Fibroblast of mammary gland (primary cell): ENCODE results near the gene ZNF695.

Experiments used
- DNase-seq: peaks from one replicate; pipeline ENCODE4 v3.0.0-alpha.2; 2010; ENCODE audit warnings: low read depth
- H3K4me3 ChIP-seq: 2 replicates; pipeline ENCODE4 v1.5.1; 2011; ENCODE audit warnings: low read depth, mild to moderate bottlenecking, low read length, moderate library complexity; ENCODE audit not compliant: control insufficient read depth
- TF ChIP-seq, protein P1 (sequence below): conservative IDR thresholded peaks from 2 replicates; pipeline ENCODE4 v1.5.1; 2011; ENCODE audit warnings: low read depth, low read length, inconsistent platforms; ENCODE audit not compliant: control insufficient read depth, insufficient read depth

The ZNF695 gene

DNA sequence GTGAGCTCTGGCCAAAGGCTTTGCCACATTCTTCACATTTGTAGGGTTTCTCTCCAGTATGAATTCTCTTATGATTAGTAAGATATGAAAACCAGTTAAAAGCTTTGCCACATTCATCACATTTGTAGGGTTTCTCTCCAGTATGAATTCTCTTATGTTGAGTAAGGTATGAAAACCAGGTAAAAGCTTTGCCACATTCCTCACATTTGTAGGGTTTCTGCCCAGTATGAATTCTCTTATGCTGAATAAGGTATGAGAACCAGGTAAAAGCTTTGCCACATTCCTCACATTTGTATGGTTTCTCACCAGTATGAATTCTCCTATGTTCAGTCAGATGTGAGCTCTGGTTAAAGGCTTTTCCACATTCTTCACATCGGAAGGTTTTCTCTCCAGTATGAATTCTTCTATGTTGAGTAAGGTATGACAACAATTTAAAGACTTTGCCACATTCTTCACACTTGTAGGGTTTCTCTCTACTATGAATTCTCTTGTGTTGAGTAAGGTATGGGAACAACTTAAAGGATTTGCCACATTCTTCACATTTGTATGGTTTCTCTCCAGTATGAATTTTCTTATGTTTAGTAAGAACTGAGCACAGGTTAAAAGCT is 20.7 kb downstream of the ZNF695 start:
- DNase-seq, result no peak
- H3K4me3 ChIP-seq, result no peak overlapping the region
- TF ChIP-seq, protein P1, sequence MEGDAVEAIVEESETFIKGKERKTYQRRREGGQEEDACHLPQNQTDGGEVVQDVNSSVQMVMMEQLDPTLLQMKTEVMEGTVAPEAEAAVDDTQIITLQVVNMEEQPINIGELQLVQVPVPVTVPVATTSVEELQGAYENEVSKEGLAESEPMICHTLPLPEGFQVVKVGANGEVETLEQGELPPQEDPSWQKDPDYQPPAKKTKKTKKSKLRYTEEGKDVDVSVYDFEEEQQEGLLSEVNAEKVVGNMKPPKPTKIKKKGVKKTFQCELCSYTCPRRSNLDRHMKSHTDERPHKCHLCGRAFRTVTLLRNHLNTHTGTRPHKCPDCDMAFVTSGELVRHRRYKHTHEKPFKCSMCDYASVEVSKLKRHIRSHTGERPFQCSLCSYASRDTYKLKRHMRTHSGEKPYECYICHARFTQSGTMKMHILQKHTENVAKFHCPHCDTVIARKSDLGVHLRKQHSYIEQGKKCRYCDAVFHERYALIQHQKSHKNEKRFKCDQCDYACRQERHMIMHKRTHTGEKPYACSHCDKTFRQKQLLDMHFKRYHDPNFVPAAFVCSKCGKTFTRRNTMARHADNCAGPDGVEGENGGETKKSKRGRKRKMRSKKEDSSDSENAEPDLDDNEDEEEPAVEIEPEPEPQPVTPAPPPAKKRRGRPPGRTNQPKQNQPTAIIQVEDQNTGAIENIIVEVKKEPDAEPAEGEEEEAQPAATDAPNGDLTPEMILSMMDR, result no peak

DNA sequence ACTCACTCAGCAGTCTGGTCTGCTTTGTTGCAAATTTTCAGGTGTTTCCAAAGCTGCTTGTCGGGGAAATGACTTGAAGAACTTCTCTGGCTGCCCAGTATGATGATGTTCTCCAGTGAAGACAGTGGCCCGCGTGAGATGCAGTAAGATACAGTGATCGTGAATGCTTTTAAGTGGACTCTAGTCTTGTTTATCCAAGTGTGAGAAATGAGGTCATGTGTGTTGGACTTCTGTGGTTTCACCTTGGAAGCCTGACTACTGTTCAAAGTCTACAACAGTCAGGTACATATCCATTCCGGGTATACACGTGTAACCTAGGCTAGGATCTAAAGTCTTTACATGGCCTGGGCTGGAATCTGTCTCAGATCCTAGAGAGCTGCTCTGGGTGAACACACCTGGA is 29.1 kb downstream of the ZNF695 start:
- TF ChIP-seq, protein P1, result no peak
- H3K4me3 ChIP-seq, result no peak overlapping the region
- DNase-seq, result no peak

DNA sequence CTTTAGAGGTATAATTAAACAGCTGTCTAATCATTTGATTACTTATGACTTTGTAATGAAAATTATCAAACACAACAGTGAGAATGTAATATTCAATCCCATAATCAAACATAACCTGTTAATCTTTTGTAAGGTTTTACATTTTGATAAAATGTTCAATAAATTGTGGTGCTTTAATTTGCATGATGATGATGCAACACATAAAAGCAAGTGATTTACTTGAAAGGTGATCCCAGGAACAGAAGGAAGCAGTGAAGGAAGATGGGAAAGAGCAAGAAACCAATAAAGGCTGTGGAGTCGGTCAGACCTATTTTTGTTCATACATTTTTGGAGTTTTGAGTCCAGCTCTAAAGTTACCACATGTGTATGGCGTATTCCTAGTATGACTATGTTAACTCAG is 29.6 kb downstream of the ZNF695 start:
- H3K4me3 ChIP-seq, result no peak overlapping the region
- DNase-seq, result no peak
- TF ChIP-seq, protein P1, result no peak

DNA sequence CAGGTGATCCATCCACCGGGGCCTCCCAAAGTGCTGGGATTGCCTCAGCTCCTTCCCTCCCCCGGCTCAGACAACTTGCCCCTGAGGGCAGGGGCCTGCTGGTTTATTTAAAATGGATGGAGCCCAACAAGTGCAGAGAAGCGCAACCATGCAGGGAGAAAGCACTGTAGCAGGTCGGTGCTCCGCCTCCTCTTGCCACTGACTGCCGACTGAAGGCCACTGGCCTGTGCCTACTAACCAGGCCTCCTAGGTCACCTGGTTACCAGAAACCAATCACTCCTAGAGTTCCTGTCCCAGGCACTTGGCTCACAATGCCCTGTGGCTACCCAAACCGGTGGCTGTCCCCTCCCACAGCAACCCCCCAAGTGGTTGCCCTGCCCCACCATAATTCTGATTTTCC is 35.9 kb downstream of the ZNF695 start:
- no peak overlapping the region for H3K4me3 ChIP-seq
- TF ChIP-seq, protein P1, result no peak
- DNase-seq, result no peak

DNA sequence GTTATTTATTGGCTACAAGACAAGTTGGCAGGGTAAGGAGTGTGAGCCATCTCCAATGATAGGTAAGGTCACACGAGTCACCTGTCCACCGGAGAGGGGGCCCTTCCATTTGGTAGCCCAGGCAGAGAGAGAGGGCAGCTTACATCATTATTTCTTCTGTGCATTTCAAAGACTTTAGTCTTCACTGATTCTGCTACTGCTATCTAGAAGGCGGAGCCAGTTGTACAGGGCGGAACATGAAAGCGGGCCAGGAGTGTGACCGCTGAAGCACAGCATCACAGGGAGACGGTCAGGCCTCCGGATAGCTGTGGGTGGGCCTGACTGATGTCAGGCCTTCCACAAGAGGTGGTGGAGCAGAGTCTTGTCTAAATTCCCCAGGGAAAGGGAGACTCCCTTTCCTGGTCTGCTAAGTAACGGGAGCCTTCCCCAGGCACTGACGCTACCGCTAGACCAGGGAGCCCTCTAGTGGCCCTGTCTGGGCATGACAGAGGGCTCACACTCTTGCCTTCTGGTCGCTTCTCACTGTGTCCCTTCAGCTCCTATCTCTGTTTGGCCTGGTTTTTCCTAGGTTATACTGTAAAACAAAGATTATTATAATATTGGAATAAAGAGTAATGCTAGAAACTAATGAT is 36.7 kb downstream of the ZNF695 start:
- TF ChIP-seq, protein P1, result peak; percentile 88
- H3K4me3 ChIP-seq, result peak overlapping the region; percentile 31
- DNase-seq, result peak; percentile 77

DNA sequence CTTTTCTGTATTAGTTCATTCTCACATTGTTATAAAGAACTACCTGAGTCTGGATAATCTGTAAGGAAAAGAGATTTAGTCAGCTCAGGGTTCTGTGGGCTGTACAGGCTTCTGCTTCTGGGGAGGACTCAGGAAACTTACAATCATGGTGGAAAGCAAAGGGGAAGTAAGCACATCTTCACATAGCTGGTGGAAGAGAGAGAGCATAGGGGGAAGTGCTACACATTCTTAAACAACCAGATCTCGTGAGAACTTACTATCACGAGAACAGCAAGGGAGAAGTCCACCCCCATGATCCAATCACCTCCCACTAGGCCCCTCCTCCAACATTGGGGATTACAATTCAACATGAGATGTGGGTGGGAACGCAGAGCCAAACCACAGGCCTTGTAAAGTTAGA is 38.2 kb downstream of the ZNF695 start:
- H3K4me3 ChIP-seq, result no peak overlapping the region
- TF ChIP-seq, protein P1, result no peak
- no peak for DNase-seq
